LNCAP (cell line): ENCODE results near the gene NUCKS1.

Experiments
- CTCF ChIP-seq: fragments of 450-650 bp; IDR thresholded peaks from 2 replicates; pipeline ENCODE4 v1.5.1; 2017; ENCODE audit warnings: mild to moderate bottlenecking

NUCKS1 gene

GRCh38 chr1:205739348-205740160, 10.4 kb downstream of the NUCKS1 start:
- peak; percentile 30; the same call in 1 of the 2 replicates for TF ChIP-seq CTCF

GRCh38 chr1:205735218-205735617, 14.8 kb downstream of the NUCKS1 start:
- TF ChIP-seq CTCF, result no peak

- TF ChIP-seq CTCF, result no peak
Observed at GRCh38 chr1:205733438-205734175, 16.4 kb downstream of the NUCKS1 start.

- no peak for TF ChIP-seq CTCF
Observed at GRCh38 chr1:205729945-205730610, 19.9 kb downstream of the NUCKS1 start.

- no peak for TF ChIP-seq CTCF
Observed at GRCh38 chr1:205726619-205727125, 23.3 kb downstream of the NUCKS1 start.

GRCh38 chr1:205725514-205725913, 24.5 kb downstream of the NUCKS1 start:
- no peak for TF ChIP-seq CTCF

GRCh38 chr1:205719762-205720161, 30.2 kb downstream of the NUCKS1 start:
- no peak for TF ChIP-seq CTCF
